Stomach (tissue), 9 donors: ENCODE measurements around the gene EGFL6. TPM values are rescaled to one million over a fixed set of nuclear protein-coding genes. Genes with fewer than 3 reads are reported as not detected.
"Not testable (repeated sequence)": the region's sequence is repeated elsewhere in the genome, so short reads cannot be mapped to it uniquely, and the experiment has no call there.

Experiments used
- DNase-seq, 2 donors: peaks; one replicate each; pipeline versions ENCODE4 v3.0.0 to v3.0.0-alpha.2; 2013 to 2019
- H3K27ac ChIP-seq, 5 donors: fragments of 200-600 bp in 4 of 5; sonication (generic) in 4 of 5; one replicate each; pipeline ENCODE4 v1.5.1; 2013 to 2019; ENCODE audit warnings: mild to moderate bottlenecking in 1 of 5, moderate library complexity in 1 of 5
- H3K27me3 ChIP-seq, 3 donors: fragments of 200-600 bp; sonication (generic); one replicate each; pipeline ENCODE4 v1.5.1; 2017 to 2019; ENCODE audit warnings: mixed run types in 1 of 3
- H3K36me3 ChIP-seq, 4 donors: fragments of 200-600 bp; sonication (generic); 1 replicate in 3 of 4; 2 replicates in 1 of 4; pipeline ENCODE4 v1.5.1; 2016 to 2019
- H3K4me1 ChIP-seq, 4 donors: fragments of 200-600 bp; sonication (generic); one replicate each; pipeline ENCODE4 v1.5.1; 2016 to 2019
- H3K4me3 ChIP-seq, 4 donors: fragments of 200-600 bp; sonication (generic) in 3 of 4; one replicate each; pipeline ENCODE4 v1.5.1; 2016 to 2019; ENCODE audit warnings: mild to moderate bottlenecking in 1 of 4
- H3K9me3 ChIP-seq, 4 donors: fragments of 200-600 bp; sonication (generic); one replicate each; pipeline ENCODE4 v1.5.1; 2016 to 2019
- CTCF ChIP-seq, 7 experiments: fragments of 450-650 bp in 4 of 7; fragments of 200-600 bp in 3 of 7; sonication (generic) in 3 of 7; IDR thresholded peaks; one replicate each; pipeline ENCODE4 v1.5.1; 2016 to 2019; ENCODE audit warnings: antibody characterized with exemption in 7 of 7, control low read depth in 2 of 7, mild to moderate bottlenecking in 1 of 7
- EP300 ChIP-seq: sonication (generic); formaldehyde crosslinking; IDR thresholded peaks from one replicate; pipeline ENCODE4 v1.6.1; 2017; ENCODE audit warnings: antibody characterized with exemption
- POLR2A ChIP-seq, 4 donors: fragments of 450-650 bp; IDR thresholded peaks; one replicate each; pipeline ENCODE4 v1.6.1; 2016; ENCODE audit warnings: antibody characterized with exemption in 4 of 4, control low read depth in 2 of 4, mild to moderate bottlenecking in 1 of 4, moderate library complexity in 1 of 4
- POLR2AphosphoS5 ChIP-seq, 3 donors: sonication (generic); formaldehyde crosslinking; IDR thresholded peaks; one replicate each; pipeline ENCODE4 v1.6.1; 2016; ENCODE audit warnings: antibody characterized with exemption in 3 of 3
- WGBS, 5 donors: extraction: QIAGEN DNeasy Blood & Tissue Kit in 3 of 5; methylation state at CpG; one replicate each; pipeline versions ENCODE4 v1.1.5 to v1.1.7; 2013 to 2018; 5-methylcytosine and 5-hydroxymethylcytosine counted together
- intact Hi-C: fragments of 100-400 bp; cut with DNase I; formaldehyde crosslinking; loops from one replicate; pipeline ENCODE4 v1.15.1; 2023; ENCODE audit warnings: low total_unique reads
- polyA plus RNA-seq, 3 donors: library from polyadenylated mRNA; stranded (reverse); fragments of 200-250 nt; gene quantifications; one replicate each; pipeline ENCODE4 v1.2.3, GENCODE V29; 2013
- total RNA-seq, 5 donors: library from RNA; depleted of rRNA; stranded (reverse); fragments of >200 nt; gene quantifications; one replicate each; pipeline versions ENCODE4 v1.1.0 to v1.2.3, GENCODE V29; 2014 to 2016
- donor health status: healthy with polysubstance abuse.
- donor health status: Bipolar disorder and iron deficiency.
- donor health status: healthy.

The EGFL6 gene
- total and polyA plus RNA-seq, 8 donors: 0.92 to 6.4 (median 2.6) TPM; not detected in 4

- intact Hi-C loops: no loop called here
- H3K4me3 ChIP-seq: no peak overlapping the region
- no peak for TF ChIP-seq POLR2AphosphoS5 (IDR thresholded peaks at IDR 0.05)
- TF ChIP-seq POLR2A (IDR thresholded peaks at IDR 0.05): no peak
- no peak for TF ChIP-seq EP300
- TF ChIP-seq CTCF (IDR thresholded peaks at IDR 0.05): no peak
- peaks cover 0 to 17% (median 0%) of the 10 kb centered on the region in 3 donors for H3K27me3 ChIP-seq
- H3K36me3 ChIP-seq: no peaks in the 10 kb centered on the region
- no peak for DNase-seq
- H3K9me3 ChIP-seq: peaks cover 0 to 27% (median 18%) of the 10 kb centered on the region in 4 donors
- no peak overlapping the region for H3K27ac ChIP-seq
- H3K4me1 ChIP-seq: no peaks in the 10 kb centered on the region
- WGBS, 5 donors: 68 to 86% (median 77%) methylated on average over 1 of the region's 1 CpG
Measured at GRCh38 chrX:13638021-13638420, 68.6 kb downstream of the EGFL6 start.

GRCh38 chrX:13638826-13639225 lies 69.4 kb downstream of the EGFL6 start:
- 14 to 54% (median 39%) methylated on average over 3 of the region's 3 CpGs for WGBS, 5 donors
- intact Hi-C loops: no loop called here

GRCh38 chrX:13641684-13642083 lies 72.3 kb downstream of the EGFL6 start:
- WGBS, 5 donors: 71 to 100% (median 86%) methylated on average over 2 of the region's 4 CpGs

More at GRCh38 chrX:13638826-13639225, 69.4 kb downstream of the EGFL6 start:
- TF ChIP-seq POLR2AphosphoS5 (IDR thresholded peaks at IDR 0.05) (no peak), POLR2A (IDR thresholded peaks at IDR 0.05) (no peak), CTCF (IDR thresholded peaks at IDR 0.05) (no peak), EP300 (no peak)
- Histone ChIP-seq H3K27ac (no peak overlapping the region), H3K36me3 (no peaks in the 10 kb centered on the region), H3K4me3 (no peak overlapping the region), H3K9me3 (peaks cover 0 to 27% (median 18%) of the 10 kb centered on the region in 4 donors), H3K4me1 (no peaks in the 10 kb centered on the region), H3K27me3 (peaks cover 0 to 17% (median 0%) of the 10 kb centered on the region in 3 donors)
- peak in 1 of 2 donors; percentile 31 for DNase-seq

GRCh38 chrX:13645464-13646153 lies 76.2 kb downstream of the EGFL6 start:
- no peaks in the 10 kb centered on the region for H3K36me3 ChIP-seq
- H3K9me3 ChIP-seq: no peaks in the 10 kb centered on the region
- H3K4me1 ChIP-seq: peaks cover 0 to 16% (median 0%) of the 10 kb centered on the region in 4 donors
- H3K27me3 ChIP-seq: peaks cover 0 to 7% (median 0%) of the 10 kb centered on the region in 3 donors
- no peak overlapping the region for H3K27ac ChIP-seq
- DNase-seq: no peak
- H3K4me3 ChIP-seq: no peak overlapping the region
- TF ChIP-seq POLR2A (IDR thresholded peaks at IDR 0.05) (no peak), CTCF (IDR thresholded peaks at IDR 0.05) (no peak), EP300 (no peak), POLR2AphosphoS5 (IDR thresholded peaks at IDR 0.05) (no peak)
- 55 to 73% (median 62%) methylated on average over 6 to 9 of the region's 9 CpGs for WGBS, 5 donors
- intact Hi-C loops: loop anchor here (5.0 to 10.0 kb wide), 2 partner anchors 138 to 389 kb away; no protein-coding TSS in a partner anchor

More at GRCh38 chrX:13641684-13642083, 72.3 kb downstream of the EGFL6 start:
- Histone ChIP-seq H3K9me3 (peaks cover 0 to 21% (median 13%) of the 10 kb centered on the region in 4 donors), H3K27me3 (peaks cover 0 to 12% (median 0%) of the 10 kb centered on the region in 3 donors)
- intact Hi-C loops: loop anchor here (10.0 kb wide), 1 partner anchor 393 kb away; no protein-coding TSS in a partner anchor
- not testable (repeated sequence) for H3K4me3 ChIP-seq, DNase-seq, H3K36me3 ChIP-seq, H3K27ac ChIP-seq, H3K4me1 ChIP-seq

DNA sequence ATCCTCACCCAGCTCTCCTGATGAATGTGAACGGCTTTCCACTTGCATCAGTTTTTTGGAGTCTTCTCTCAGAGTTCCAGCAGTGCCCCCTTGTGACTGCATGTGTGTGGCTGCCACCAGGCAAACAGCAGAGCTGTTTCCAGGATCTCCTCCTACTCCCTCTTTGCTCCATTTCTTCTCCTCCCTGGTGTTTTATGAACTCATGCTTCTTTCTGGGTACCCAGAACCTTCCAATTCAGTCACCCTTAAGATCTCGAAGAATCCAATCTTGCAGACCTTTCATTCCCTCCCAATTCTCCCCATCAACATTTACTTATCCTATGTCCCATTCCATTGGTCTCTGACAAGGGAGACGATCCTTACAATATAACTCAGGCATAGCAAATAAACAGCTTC lies 76.8 kb downstream of the EGFL6 start:
- H3K36me3 ChIP-seq: no peaks in the 10 kb centered on the region
- H3K9me3 ChIP-seq: no peaks in the 10 kb centered on the region
- H3K27me3 ChIP-seq: peaks cover 0 to 5% (median 0%) of the 10 kb centered on the region in 3 donors
- no peak overlapping the region for H3K27ac ChIP-seq
- DNase-seq: peak; percentile 71 to 86
- WGBS, 5 donors: 29 to 36% (median 31%) methylated on average over 3 of the region's 3 CpGs
- H3K4me1 ChIP-seq: peaks cover 0 to 16% (median 0%) of the 10 kb centered on the region in 4 donors
- intact Hi-C loops: loop anchor here (5.0 to 10.0 kb wide), 2 partner anchors 139 to 389 kb away; no protein-coding TSS in a partner anchor
- no peak overlapping the region for H3K4me3 ChIP-seq
- TF ChIP-seq CTCF (IDR thresholded peaks at IDR 0.05): peak in 5 of 7 experiments; percentile 29 to 65 (median 58)
- no peak for TF ChIP-seq POLR2AphosphoS5 (IDR thresholded peaks at IDR 0.05)
